HAP-1 (cell line): Measurements from ENCODE around the gene TMSB10.

ENCODE experiments used
- DNase-seq, 2 experiments: peaks; one replicate each; pipeline ENCODE4 v3.0.0-alpha.2; 2016 to 2020; ENCODE audit warnings: low spot score in 2 of 2
- H3K27me3 ChIP-seq: fragments of 250-450 bp; sonication (Bioruptor Pico); 2 replicates; pipeline ENCODE4 v1.5.1; 2020; ENCODE audit warnings: low read depth, mild to moderate bottlenecking, moderate library complexity
- H3K36me3 ChIP-seq: fragments of 250-450 bp; sonication (Bioruptor Pico); replicated peaks from 2 replicates; pipeline ENCODE4 v1.5.1; 2020; ENCODE audit warnings: mild to moderate bottlenecking
- H3K4me1 ChIP-seq: fragments of 250-450 bp; sonication (Bioruptor Pico); 2 replicates; pipeline ENCODE4 v1.5.1; 2020; ENCODE audit warnings: mild to moderate bottlenecking
- H3K4me3 ChIP-seq: fragments of 250-450 bp; sonication (Bioruptor Pico); 2 replicates; pipeline ENCODE4 v1.5.1; 2020; ENCODE audit warnings: mild to moderate bottlenecking, moderate library complexity
- H3K9me3 ChIP-seq: fragments of 250-450 bp; sonication (Bioruptor Pico); 2 replicates; pipeline ENCODE4 v1.5.1; 2020; ENCODE audit warnings: mild to moderate bottlenecking, moderate library complexity
- in situ Hi-C: fragments of 300-500 bp; cut with MboI; formaldehyde crosslinking; loops from 3 replicates; pipeline ENCODE4 v1.14.3; 2020; ENCODE audit warnings: low sequenced_read_pairs, inconsistent platforms, mixed read lengths

Gene TMSB10

DNA sequence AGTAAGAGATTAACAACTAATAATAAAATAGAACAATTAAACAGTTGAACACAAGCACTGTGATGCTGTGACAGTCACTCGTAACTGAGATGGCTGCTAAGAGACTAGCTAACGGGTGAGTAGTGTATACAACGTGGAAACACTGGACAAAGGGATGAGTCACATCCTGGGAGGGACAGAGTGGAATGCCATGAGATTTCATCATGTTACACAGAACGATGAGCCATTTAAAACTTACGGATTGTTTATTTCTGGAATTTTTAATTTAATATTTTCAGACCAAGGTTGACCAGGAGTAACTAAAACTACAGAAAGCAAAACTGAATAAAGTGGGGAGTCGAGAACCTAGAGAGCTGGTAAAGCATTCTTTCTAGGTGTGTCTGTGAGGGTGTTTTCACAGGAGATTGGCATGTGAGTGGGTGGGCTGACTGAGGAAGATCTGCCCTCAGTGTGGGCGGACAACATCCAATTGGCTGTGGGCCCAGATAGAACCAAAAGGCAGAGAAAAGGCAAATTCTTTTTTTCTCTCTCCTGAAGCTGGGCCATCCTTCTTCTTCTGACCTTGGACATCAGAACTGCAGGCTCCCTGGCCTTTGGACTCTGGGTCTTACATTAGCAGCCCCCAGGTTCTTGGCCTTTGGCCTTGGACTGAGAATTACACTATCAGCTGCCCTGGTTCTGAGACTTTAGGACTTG lies 14.6 kb downstream of the TMSB10 start:
- no peak for DNase-seq
- no peaks in the 10 kb centered on the region for H3K36me3 ChIP-seq
- in situ Hi-C loops, result no loop called here
- peaks cover 7% of the 10 kb centered on the region for H3K4me1 ChIP-seq
- H3K9me3 ChIP-seq, result no peaks in the 10 kb centered on the region
- H3K4me3 ChIP-seq, result no peak overlapping the region
- no peaks in the 10 kb centered on the region for H3K27me3 ChIP-seq

DNA sequence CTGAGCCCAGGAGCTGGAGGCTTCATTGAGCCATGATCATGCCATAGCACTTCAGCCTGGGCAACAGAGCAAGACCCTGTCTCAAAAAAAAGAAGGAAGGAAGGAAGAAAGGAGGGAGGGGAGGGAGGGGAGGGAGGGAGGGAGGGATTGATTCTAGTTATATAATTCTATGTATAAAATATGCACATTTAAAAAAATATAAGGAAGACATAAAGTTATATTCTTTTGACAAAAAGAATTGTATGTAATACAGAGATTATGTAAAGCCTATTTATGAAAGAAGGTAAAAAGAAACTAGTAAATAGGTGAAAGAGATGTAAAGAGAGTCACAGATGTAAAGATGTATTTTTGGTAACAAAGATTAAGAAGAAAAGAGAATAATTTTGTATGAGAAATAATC lies 17.6 kb downstream of the TMSB10 start:
- Histone ChIP-seq H3K4me1 (peaks cover 17% of the 10 kb centered on the region), H3K36me3 (no peaks in the 10 kb centered on the region), H3K9me3 (no peaks in the 10 kb centered on the region), H3K27me3 (no peaks in the 10 kb centered on the region), H3K4me3 (no peak overlapping the region)
- in situ Hi-C loops, result no loop called here
- no peak for DNase-seq

DNA sequence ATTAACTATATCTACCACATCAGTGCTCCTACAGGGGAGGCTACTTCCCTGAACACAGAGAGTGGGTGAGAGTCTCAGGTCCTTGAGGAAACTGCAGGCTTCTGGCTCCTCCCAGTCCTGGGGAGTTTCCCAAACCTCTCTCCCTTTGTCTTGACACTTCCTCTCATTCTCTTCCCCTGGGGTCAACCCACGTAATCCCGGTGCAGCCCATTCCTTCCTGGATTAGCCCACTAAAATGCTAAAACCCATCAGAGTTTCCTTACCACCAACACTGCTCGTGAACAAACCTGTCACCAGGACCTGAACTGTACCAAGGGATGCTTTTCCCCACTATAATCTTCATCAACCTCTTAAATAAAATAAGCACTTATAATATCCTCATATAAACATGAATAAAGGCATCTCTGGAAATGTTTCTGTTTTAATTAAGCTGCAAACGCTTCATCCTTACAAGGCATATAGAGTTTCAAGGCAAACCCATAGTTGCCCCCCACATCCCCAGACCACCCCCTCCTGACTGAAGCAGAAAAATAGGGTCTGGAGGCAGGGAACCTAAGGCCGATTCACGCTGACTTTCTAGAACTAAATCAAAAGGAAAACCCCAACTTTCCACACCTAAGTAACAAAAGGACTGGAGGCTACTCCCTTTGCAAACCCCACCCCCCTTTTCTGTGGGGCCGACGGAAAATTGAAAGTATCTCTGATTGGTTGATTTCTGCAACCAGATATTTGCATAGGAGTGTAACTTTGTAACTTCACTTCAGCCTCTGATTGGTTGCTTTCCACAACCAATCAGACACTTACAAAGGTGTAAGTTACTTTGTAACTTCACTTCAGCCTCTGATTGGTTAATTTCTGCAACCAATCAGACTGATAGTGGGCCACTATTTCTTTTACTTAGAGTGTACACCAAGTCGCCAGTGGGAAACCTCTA lies 19.0 kb downstream of the TMSB10 start:
- Histone ChIP-seq H3K36me3 (no peaks in the 10 kb centered on the region), H3K9me3 (no peaks in the 10 kb centered on the region), H3K4me1 (peaks cover 17% of the 10 kb centered on the region), H3K27me3 (no peaks in the 10 kb centered on the region), H3K4me3 (no peak overlapping the region)
- in situ Hi-C loops, result loop anchor here (25.0 kb wide), 1 partner anchor 363 kb away; no protein-coding TSS in a partner anchor
- DNase-seq, result peak in 1 of 2 experiments; percentile 52

DNA sequence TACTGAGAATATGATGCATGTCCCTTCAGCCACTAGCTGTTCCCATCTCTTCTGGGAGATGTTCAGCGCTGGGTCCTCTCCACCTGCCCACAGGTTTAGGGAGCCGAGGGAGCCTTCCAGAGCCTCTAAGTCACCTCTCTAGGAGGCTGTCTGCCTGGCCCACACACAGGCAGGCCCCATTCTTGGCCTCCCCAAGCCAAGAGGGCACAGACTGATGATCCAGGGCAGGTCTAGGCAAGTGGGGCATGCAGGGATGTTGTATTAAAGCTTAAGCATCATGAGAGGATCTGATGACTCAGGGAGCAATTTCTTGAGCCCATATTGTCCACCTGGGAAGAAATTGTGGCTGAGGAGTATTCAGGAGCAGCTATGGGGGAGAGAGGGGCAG lies 19.9 kb downstream of the TMSB10 start:
- in situ Hi-C loops, result loop anchor here (25.0 kb wide), 1 partner anchor 362 kb away; no protein-coding TSS in a partner anchor
- H3K36me3 ChIP-seq, result no peaks in the 10 kb centered on the region
- H3K4me1 ChIP-seq, result peaks cover 17% of the 10 kb centered on the region
- DNase-seq, result no peak
- no peak overlapping the region for H3K4me3 ChIP-seq
- H3K27me3 ChIP-seq, result no peaks in the 10 kb centered on the region
- H3K9me3 ChIP-seq, result no peaks in the 10 kb centered on the region

DNA sequence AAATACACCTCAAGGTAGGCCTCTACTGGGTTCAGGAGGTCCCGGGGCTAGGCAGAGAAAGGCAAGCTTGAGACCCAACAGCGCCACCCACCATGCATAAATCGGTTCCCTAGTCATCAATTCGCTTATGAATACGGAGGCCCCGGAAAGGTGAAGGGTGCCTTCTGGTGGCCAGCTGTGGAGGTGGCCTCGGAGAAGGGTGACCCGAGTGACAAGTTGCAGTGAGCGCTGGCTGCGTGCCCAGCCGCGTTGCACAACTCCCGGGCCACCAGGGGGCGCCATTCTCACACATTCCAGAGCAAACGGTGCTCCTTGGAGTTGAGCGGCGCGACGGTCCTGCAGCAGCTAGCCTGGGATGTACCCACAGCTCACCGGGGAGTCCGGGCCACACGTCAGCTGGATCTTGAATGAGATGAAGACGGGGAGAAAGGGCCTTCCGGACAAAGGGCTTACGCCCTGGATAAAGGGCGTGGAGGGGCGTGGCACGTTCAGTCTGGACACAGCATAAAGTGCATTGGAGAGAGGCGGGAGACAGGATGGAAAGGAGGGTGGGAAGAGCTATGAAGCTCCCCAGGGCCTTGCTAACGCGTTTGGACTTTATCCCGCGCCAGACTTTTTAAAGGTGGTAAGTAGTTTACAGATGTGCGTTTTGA lies 20.4 kb downstream of the TMSB10 start:
- Histone ChIP-seq H3K36me3 (no peaks in the 10 kb centered on the region), H3K4me1 (peaks cover 17% of the 10 kb centered on the region), H3K27me3 (no peaks in the 10 kb centered on the region), H3K9me3 (no peaks in the 10 kb centered on the region), H3K4me3 (peak overlapping the region; percentile 32)
- peak; percentile 93 to 99 for DNase-seq
- in situ Hi-C loops, result loop anchor here (25.0 kb wide), 1 partner anchor 361 kb away; no protein-coding TSS in a partner anchor

DNA sequence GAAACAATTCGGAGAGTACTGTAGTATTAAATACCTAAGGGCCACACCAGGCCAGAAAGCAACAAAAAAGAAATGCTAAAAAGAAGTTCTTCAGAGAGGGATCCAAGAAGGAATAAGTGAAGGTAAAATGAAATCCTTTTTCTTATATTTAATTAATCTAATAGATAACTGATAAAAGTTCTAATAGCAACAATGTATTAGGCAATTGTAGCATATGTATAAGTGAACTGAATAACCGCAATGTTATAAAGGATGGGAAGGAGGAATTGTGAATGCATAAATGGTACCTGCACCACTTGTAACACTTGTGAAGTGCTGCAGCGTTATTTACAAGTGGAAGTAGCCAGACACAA lies 21.8 kb downstream of the TMSB10 start:
- Histone ChIP-seq H3K36me3 (no peaks in the 10 kb centered on the region), H3K4me1 (peaks cover 19% of the 10 kb centered on the region), H3K4me3 (peak overlapping the region; percentile 32), H3K27me3 (no peaks in the 10 kb centered on the region), H3K9me3 (no peaks in the 10 kb centered on the region)
- no peak for DNase-seq
- in situ Hi-C loops, result loop anchor here (25.0 kb wide), 1 partner anchor 360 kb away; no protein-coding TSS in a partner anchor

DNA sequence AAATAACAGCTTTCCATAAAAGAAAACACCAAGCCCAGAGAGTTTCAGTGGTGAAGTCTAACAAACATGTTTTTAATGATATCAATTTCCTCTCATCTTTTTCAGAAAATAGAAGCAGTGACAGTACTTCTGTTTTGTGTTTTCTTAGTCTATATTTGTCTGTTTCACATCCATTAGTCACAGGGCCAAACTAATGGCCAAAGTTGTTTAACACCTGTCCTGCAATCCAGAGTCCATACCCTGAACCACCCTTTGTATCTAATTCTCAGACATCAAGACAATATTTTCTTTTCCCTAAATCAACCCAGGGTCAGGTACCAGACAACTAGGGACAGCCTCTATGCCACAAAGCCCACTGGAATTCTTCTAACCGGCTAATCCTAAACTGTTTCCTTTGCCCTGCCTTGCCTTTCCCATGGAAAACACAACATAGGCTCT lies 25.9 kb downstream of the TMSB10 start:
- H3K36me3 ChIP-seq, result no peaks in the 10 kb centered on the region
- peaks cover 15% of the 10 kb centered on the region for H3K4me1 ChIP-seq
- H3K9me3 ChIP-seq, result no peaks in the 10 kb centered on the region
- no peak for DNase-seq
- no peak overlapping the region for H3K4me3 ChIP-seq
- no peaks in the 10 kb centered on the region for H3K27me3 ChIP-seq
- in situ Hi-C loops, result loop anchor here (25.0 kb wide), 1 partner anchor 356 kb away; no protein-coding TSS in a partner anchor

DNA sequence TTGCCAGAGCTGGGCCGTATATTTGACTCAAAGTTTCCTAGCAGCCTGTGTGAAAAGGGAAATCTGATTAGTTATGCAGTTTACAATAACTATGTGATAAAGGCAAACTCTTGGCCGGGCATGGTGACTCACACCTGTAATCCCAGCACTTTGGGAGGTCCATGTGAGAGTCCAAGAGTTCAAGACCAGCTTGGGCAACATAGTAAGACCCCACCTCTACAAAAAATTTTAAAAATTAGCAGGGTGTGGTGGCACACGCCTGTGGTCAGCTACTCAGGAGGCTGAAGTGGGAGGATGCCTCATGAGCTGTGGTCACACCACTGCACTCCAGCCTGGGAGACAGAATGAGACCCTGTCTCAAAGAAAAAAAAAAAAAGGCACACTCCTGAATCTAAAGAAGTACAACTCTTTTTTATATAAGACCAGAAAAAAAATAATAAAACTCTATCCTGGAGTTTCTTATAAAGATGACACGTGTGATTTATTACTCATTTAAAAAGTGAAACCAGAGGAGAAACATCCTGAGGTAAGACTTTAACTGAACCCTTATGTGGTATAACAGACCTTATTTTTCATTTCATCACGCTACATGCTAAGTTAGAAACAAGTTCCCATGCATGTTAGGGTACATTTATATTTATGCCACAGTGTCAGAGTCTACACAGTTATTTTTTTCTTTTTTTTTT lies 32.9 kb downstream of the TMSB10 start:
- no peaks in the 10 kb centered on the region for H3K27me3 ChIP-seq
- no peaks in the 10 kb centered on the region for H3K36me3 ChIP-seq
- H3K4me3 ChIP-seq, result no peak overlapping the region
- H3K4me1 ChIP-seq, result peaks cover 5% of the 10 kb centered on the region
- no peak for DNase-seq
- in situ Hi-C loops, result loop anchor here (25.0 kb wide), 1 partner anchor 349 kb away; no protein-coding TSS in a partner anchor
- no peaks in the 10 kb centered on the region for H3K9me3 ChIP-seq

DNA sequence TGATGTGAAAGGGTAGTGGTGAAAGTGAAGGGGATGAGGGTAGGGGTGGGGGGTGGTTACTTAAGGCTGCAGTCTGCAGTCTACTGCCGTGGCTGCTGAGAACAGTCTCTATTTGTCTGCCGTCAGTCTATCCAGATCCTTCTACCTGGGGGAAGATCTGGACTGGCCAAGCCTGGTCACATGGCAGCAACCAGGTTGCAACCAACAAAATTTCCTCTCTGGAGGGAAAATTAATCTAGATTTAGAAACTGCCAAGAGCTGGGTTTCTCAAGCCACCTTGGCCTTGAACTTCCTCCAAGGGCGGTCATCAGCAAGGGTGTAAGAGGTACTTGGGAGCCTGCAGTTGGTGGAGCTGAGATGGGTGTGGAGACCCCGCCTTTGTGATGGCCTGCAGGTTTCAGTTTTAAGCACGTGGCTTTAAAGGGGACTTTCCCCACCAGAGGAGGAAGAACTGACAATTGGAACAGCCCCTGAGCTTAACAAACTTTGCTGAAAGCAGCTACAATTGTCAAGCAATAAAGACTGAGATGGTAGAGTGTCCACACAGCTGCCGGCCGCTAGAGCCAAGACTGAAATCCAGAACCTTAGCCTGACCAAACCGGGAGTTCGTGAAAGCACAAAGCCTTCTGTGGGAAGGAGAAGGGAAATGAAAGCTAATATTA lies 34.1 kb downstream of the TMSB10 start:
- DNase-seq, result no peak
- Histone ChIP-seq H3K36me3 (no peaks in the 10 kb centered on the region), H3K27me3 (no peaks in the 10 kb centered on the region), H3K9me3 (no peaks in the 10 kb centered on the region), H3K4me1 (no peaks in the 10 kb centered on the region), H3K4me3 (no peak overlapping the region)
- in situ Hi-C loops, result loop anchor here (25.0 kb wide), 1 partner anchor 348 kb away; no protein-coding TSS in a partner anchor

DNA sequence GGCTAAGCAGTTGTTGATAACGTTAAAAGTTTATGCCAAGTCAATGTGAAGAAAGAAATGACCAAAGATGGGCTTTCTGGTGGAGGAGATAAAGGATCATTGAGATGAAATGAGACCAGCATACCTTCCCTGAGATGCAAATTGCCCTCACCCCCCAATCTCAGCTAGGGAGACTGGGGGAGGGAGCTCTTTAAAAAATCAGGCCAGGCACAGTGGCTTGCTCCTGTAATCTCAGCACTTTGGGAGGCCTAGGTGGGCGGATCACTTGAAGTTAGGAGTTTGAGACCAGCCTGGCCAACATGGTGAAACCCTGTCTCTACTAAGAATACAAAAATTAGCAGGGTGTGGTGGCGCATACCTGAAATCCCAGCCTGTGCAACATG lies 34.6 kb downstream of the TMSB10 start:
- H3K4me3 ChIP-seq, result no peak overlapping the region
- no peaks in the 10 kb centered on the region for H3K27me3 ChIP-seq
- H3K9me3 ChIP-seq, result no peaks in the 10 kb centered on the region
- no peak for DNase-seq
- no peaks in the 10 kb centered on the region for H3K36me3 ChIP-seq
- in situ Hi-C loops, result loop anchor here (25.0 kb wide), 1 partner anchor 347 kb away; no protein-coding TSS in a partner anchor
- no peaks in the 10 kb centered on the region for H3K4me1 ChIP-seq

DNA sequence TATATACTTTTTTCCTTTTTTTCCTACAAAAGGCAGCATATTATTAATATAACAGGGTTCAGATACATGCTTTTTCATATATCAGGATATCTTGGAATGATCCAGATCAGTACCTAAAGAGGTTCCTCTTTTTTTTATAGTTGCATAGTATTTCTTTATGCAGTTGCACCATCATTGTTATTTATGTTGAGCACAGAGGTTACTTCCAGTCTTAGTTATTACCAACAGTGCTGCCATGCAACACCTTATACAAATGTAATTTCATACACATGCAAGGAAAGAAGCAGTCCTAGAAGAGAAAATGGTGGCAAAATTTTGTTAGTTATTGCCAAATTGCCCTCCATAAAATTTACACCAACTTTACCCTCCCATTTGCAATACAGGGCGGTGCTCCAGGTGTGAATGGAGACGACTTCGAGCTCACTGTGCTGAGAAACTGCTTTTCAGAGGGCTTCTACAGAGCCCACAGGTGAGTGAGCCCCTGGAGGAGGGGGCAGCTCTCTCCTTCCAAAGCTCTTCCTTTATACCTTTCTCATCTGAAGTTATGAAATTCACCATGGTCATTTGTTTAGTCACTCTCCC lies 35.5 kb downstream of the TMSB10 start:
- Histone ChIP-seq H3K27me3 (no peaks in the 10 kb centered on the region), H3K4me1 (no peaks in the 10 kb centered on the region), H3K4me3 (no peak overlapping the region), H3K9me3 (no peaks in the 10 kb centered on the region), H3K36me3 (no peaks in the 10 kb centered on the region)
- in situ Hi-C loops, result loop anchor here (25.0 kb wide), 1 partner anchor 346 kb away; no protein-coding TSS in a partner anchor
- no peak for DNase-seq

DNA sequence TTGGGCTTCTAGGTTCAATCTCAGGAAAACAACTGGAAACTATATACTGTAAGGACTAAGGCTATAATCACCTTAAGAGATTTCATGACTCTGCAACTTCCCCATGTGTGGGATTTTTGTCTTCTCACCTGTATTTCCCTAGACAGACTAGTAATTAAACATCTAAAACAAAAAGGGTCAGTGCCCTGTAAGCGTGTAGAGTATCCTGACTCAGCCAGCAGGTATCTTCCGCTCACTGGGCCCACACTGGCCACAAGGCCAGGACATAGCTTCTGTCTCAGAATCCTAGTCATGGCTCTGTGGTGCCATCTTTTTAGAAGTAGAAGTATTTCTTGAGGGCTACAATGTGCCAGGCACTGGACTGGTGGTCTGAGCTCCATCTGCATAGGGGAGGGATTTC lies 36.7 kb downstream of the TMSB10 start:
- Histone ChIP-seq H3K4me3 (no peak overlapping the region), H3K4me1 (no peaks in the 10 kb centered on the region)

More for the DNA sequence above, 36.7 kb downstream of the TMSB10 start:
- in situ Hi-C loops, result loop anchor here (25.0 kb wide), 1 partner anchor 345 kb away; no protein-coding TSS in a partner anchor
- Histone ChIP-seq H3K36me3 (no peaks in the 10 kb centered on the region), H3K9me3 (no peaks in the 10 kb centered on the region), H3K27me3 (no peaks in the 10 kb centered on the region)
- no peak for DNase-seq
